Measurements from ENCODE around the gene GGTLC3. TPM values are rescaled to one million over a fixed set of nuclear protein-coding genes. Genes with fewer than 3 reads are reported as not detected.
"Not testable (repeated sequence)": the region's sequence is repeated elsewhere in the genome, so short reads cannot be mapped to it uniquely, and the experiment has no call there.

Gene GGTLC3
- total RNA-seq, result not detected

GRCh38 chr22:18518061-18518460 is at the start of gene GGTLC3:
GGTLC3 (minus strand) TSS chr22:18518161; CDS start chr22:18517897, 264 bp downstream.
- H3K4me3 Mint-ChIP-seq; H3K27me3 Mint-ChIP-seq; H3K4me1 Mint-ChIP-seq; POLR2A ChIA-PET; H3K9me3 Mint-ChIP-seq (ENCODE audit: low read depth); DNase-seq; ATAC-seq; H3K36me3 Mint-ChIP-seq (ENCODE audit: low read depth); H3K27ac Mint-ChIP-seq; CTCF ChIA-PET; intact Hi-C loops (cut with DNase I, micrococcal nuclease): not testable (repeated sequence)

GRCh38 chr22:18560099-18560974 is 42.4 kb upstream of the GGTLC3 start:
- H3K4me3 Mint-ChIP-seq; H3K9me3 Mint-ChIP-seq (ENCODE audit: low read depth); H3K27ac Mint-ChIP-seq; intact Hi-C loops (cut with DNase I, micrococcal nuclease); H3K4me1 Mint-ChIP-seq; POLR2A ChIA-PET; DNase-seq; CTCF ChIA-PET; H3K27me3 Mint-ChIP-seq; H3K36me3 Mint-ChIP-seq (ENCODE audit: low read depth): not testable (repeated sequence)
- ATAC-seq, result peak; percentile 98

- intact Hi-C loops (cut with DNase I, micrococcal nuclease); H3K36me3 Mint-ChIP-seq (ENCODE audit: low read depth); CTCF ChIA-PET; ATAC-seq; POLR2A ChIA-PET; DNase-seq; H3K4me1 Mint-ChIP-seq; H3K27me3 Mint-ChIP-seq; H3K4me3 Mint-ChIP-seq; H3K27ac Mint-ChIP-seq; H3K9me3 Mint-ChIP-seq (ENCODE audit: low read depth): not testable (repeated sequence)
Measured at GRCh38 chr22:18558939-18559338, 41.0 kb upstream of the GGTLC3 start.

DNA sequence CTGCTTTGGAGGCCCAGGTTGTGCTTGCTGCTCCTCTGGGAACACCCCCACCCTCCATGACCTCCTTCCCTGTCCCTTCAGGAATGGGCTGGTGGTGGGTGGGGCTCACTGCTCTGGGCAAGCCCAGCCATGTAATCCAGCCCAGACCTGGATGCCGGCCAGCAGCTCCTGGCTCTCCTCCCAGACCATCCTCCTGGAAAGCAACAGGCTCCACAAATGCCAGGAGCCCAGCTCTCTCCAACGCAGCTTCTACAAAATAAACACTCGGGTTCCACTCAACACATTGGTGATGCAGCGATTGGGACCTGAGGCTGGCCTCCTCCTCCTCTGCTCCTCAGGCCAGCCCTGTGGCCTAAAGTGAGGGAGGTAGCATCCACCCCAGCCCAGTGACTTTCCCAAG is 40.6 kb upstream of the GGTLC3 start:
- H3K4me1 Mint-ChIP-seq; H3K27ac Mint-ChIP-seq; H3K36me3 Mint-ChIP-seq (ENCODE audit: low read depth); H3K4me3 Mint-ChIP-seq; CTCF ChIA-PET; DNase-seq; H3K9me3 Mint-ChIP-seq (ENCODE audit: low read depth); POLR2A ChIA-PET; intact Hi-C loops (cut with DNase I, micrococcal nuclease); H3K27me3 Mint-ChIP-seq; ATAC-seq: not testable (repeated sequence)

GRCh38 chr22:18554280-18555256 is 36.6 kb upstream of the GGTLC3 start:
- H3K36me3 Mint-ChIP-seq (ENCODE audit: low read depth); H3K4me1 Mint-ChIP-seq; H3K4me3 Mint-ChIP-seq; H3K27ac Mint-ChIP-seq; H3K27me3 Mint-ChIP-seq; H3K9me3 Mint-ChIP-seq (ENCODE audit: low read depth); intact Hi-C loops (cut with DNase I, micrococcal nuclease); POLR2A ChIA-PET; CTCF ChIA-PET; DNase-seq: not testable (repeated sequence)
- peak; percentile 18 for ATAC-seq

GRCh38 chr22:18552839-18553597 is 35.1 kb upstream of the GGTLC3 start:
- H3K27me3 Mint-ChIP-seq; POLR2A ChIA-PET; H3K4me3 Mint-ChIP-seq; H3K36me3 Mint-ChIP-seq (ENCODE audit: low read depth); CTCF ChIA-PET; DNase-seq; H3K4me1 Mint-ChIP-seq; H3K27ac Mint-ChIP-seq; H3K9me3 Mint-ChIP-seq (ENCODE audit: low read depth); ATAC-seq; intact Hi-C loops (cut with DNase I, micrococcal nuclease): not testable (repeated sequence)

DNA sequence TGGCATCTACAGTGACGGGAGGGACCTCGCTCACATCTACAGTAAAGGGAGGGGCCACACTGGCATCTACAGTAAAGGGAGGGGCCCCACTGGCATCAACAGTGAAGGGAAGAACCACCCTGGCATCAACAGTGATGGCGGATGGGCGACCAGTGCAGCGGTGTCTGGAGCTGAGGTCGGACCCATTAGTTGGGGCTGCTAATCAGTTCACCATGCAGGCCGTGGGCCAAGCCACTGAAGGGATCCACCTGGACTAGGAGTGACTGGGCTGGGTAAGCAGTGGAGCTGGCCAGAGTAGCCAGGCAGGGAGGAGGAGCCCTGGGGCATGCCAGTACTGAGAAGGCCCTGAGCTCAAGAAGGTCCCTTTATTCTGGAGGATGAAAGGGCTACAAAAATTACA is 33.1 kb upstream of the GGTLC3 start:
- intact Hi-C loops (cut with DNase I, micrococcal nuclease); ATAC-seq; POLR2A ChIA-PET; CTCF ChIA-PET; H3K36me3 Mint-ChIP-seq (ENCODE audit: low read depth); H3K27ac Mint-ChIP-seq; H3K4me3 Mint-ChIP-seq; DNase-seq; H3K4me1 Mint-ChIP-seq; H3K9me3 Mint-ChIP-seq (ENCODE audit: low read depth); H3K27me3 Mint-ChIP-seq: not testable (repeated sequence)

DNA sequence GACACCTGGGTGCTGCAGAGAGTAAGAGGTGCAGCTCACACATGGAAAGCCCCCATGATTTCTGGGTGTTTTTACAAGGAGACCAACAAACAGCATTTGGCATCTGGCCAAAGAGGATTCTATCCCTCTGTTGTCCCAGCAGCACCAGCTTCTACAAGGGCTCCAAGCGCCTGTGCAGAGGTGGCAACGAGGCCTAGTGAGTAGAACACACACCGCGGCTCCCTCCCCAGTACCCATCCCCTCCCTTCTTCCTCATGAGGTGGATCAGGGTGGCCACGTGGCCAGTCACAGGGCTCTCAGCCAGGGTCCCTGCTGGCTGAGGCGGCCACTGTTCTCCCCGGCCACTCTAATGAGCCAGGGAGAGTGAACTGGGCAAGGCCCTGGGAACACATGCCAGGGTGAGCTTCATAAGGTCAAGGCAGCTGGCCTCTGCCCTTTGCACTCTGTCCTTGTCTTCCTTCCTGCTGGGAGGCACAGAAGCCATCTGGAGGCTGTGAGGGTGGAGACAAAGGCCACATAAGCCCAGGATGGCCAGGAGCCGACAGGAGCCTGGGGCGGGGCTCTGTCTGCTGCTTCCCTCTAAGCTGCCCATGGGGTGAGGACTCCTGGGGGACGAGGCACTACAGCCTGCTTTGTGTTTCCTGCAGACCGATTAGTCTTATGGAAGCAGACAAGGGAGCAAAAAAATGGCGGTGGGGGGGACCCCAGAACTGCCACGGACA is 31.7 kb upstream of the GGTLC3 start:
- H3K36me3 Mint-ChIP-seq (ENCODE audit: low read depth); CTCF ChIA-PET; H3K27ac Mint-ChIP-seq; H3K4me3 Mint-ChIP-seq; ATAC-seq; POLR2A ChIA-PET; H3K27me3 Mint-ChIP-seq; H3K9me3 Mint-ChIP-seq (ENCODE audit: low read depth); H3K4me1 Mint-ChIP-seq; DNase-seq; intact Hi-C loops (cut with DNase I, micrococcal nuclease): not testable (repeated sequence)

DNA sequence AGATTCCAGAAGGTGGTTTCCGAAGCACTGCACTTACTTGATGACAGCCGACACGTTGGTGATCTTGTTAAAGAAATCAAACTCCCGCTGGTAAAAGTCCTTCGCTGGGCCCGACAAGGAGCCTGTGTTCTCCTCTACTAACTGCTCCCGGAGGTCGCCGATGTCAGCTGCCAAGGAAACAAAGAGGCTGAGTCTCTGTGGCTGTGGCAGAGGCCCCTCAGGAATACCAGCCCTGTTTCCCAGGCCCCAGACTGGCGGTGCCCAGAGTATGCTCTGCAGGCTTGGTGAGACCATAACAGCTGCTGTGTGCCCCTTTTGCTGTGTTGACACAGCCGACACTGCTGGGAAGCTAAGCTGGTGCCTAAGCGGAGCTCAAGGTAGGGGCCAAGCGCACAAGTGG is 26.7 kb upstream of the GGTLC3 start:
- intact Hi-C loops (cut with DNase I, micrococcal nuclease); H3K36me3 Mint-ChIP-seq (ENCODE audit: low read depth); DNase-seq; CTCF ChIA-PET; H3K27me3 Mint-ChIP-seq; H3K4me1 Mint-ChIP-seq; H3K27ac Mint-ChIP-seq; ATAC-seq; POLR2A ChIA-PET; H3K9me3 Mint-ChIP-seq (ENCODE audit: low read depth); H3K4me3 Mint-ChIP-seq: not testable (repeated sequence)

DNA sequence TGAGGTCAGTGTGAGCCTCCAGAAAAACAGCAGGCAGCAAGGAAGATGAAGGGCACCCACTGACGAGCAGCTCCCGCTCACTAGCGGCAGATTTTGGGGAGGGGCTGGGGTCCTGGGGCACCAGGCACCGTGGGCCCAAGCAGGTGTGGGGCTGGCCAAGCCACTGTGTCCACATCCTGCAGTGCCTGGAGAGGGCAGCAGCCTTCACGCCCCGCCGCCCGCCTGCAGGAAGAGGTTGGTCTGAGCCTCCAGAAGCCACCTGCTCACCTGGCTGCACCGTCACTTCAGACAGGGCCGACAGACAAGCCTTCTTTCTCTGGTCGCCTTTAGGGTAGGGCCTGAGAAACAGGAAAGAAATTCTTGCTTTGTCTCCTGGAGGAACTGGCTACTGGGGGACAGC is 25.4 kb upstream of the GGTLC3 start:
- POLR2A ChIA-PET; DNase-seq; ATAC-seq; H3K4me1 Mint-ChIP-seq; intact Hi-C loops (cut with DNase I, micrococcal nuclease); H3K4me3 Mint-ChIP-seq; H3K36me3 Mint-ChIP-seq (ENCODE audit: low read depth); CTCF ChIA-PET; H3K27ac Mint-ChIP-seq; H3K9me3 Mint-ChIP-seq (ENCODE audit: low read depth); H3K27me3 Mint-ChIP-seq: not testable (repeated sequence)

GRCh38 chr22:18539994-18540393 is 22.0 kb upstream of the GGTLC3 start:
- POLR2A ChIA-PET; H3K27ac Mint-ChIP-seq; H3K4me1 Mint-ChIP-seq; CTCF ChIA-PET; intact Hi-C loops (cut with DNase I, micrococcal nuclease); H3K36me3 Mint-ChIP-seq (ENCODE audit: low read depth); ATAC-seq; H3K9me3 Mint-ChIP-seq (ENCODE audit: low read depth); H3K4me3 Mint-ChIP-seq; H3K27me3 Mint-ChIP-seq; DNase-seq: not testable (repeated sequence)

All from activated CD4-positive, alpha-beta T cell treated with anti-CD3 and anti-CD28 coated beads for 36 hours (primary cell).